ENCODE results near the gene STK39.

Gene STK39

GRCh38 chr2:168155680-168156079 lies 91.7 kb downstream of the STK39 start:
- no peak for DNase-seq

- DNase-seq: no peak
Measured at GRCh38 chr2:168155046-168155445, 92.3 kb downstream of the STK39 start.

- no peak for DNase-seq
Measured at GRCh38 chr2:168152902-168153530, 94.4 kb downstream of the STK39 start.

- DNase-seq: no peak
Measured at GRCh38 chr2:168149986-168150385, 97.4 kb downstream of the STK39 start.

GRCh38 chr2:168149150-168149974 lies 98.0 kb downstream of the STK39 start:
- no peak for DNase-seq

- DNase-seq: no peak
Measured at GRCh38 chr2:168147830-168148794, 99.3 kb downstream of the STK39 start.

GRCh38 chr2:168146892-168147810 lies 100.2 kb downstream of the STK39 start:
- no peak for DNase-seq

- DNase-seq: no peak
Measured at GRCh38 chr2:168145426-168146310, 101.7 kb downstream of the STK39 start.

- no peak for DNase-seq
Measured at GRCh38 chr2:168145011-168145410, 102.4 kb downstream of the STK39 start.

GRCh38 chr2:168143813-168144212 lies 103.6 kb downstream of the STK39 start:
- no peak for DNase-seq

GRCh38 chr2:168140892-168141291 lies 106.5 kb downstream of the STK39 start:
- no peak for DNase-seq

- no peak for DNase-seq
Measured at GRCh38 chr2:168139852-168140251, 107.5 kb downstream of the STK39 start.

- no peak for DNase-seq
Measured at GRCh38 chr2:168138901-168139300, 108.5 kb downstream of the STK39 start.

GRCh38 chr2:168138374-168138773 lies 109.0 kb downstream of the STK39 start:
- DNase-seq: no peak

- DNase-seq: no peak
Measured at GRCh38 chr2:168137510-168138180, 109.8 kb downstream of the STK39 start.

- DNase-seq: no peak
Measured at GRCh38 chr2:168136392-168136977, 110.9 kb downstream of the STK39 start.

- DNase-seq: no peak
Measured at GRCh38 chr2:168135630-168136029, 111.8 kb downstream of the STK39 start.

GRCh38 chr2:168135121-168135520 lies 112.3 kb downstream of the STK39 start:
- no peak for DNase-seq

GRCh38 chr2:168134485-168134884 lies 112.9 kb downstream of the STK39 start:
- DNase-seq: no peak

GRCh38 chr2:168132389-168132788 lies 115.0 kb downstream of the STK39 start:
- DNase-seq: no peak
